HCT116 (cell line): ENCODE measurements around the gene ZCWPW1.
"Not testable (repeated sequence)": the region's sequence is repeated elsewhere in the genome, so short reads cannot be mapped to it uniquely, and the experiment has no call there.

Source experiments
- POLR2A ChIP-seq: IDR thresholded peaks from 2 replicates; pipeline ENCODE4 v1.7.0; 2011; ENCODE audit warnings: borderline replicate concordance; ENCODE audit not compliant: insufficient read depth, insufficient read length; ENCODE audit errors: extremely low read depth
- ZNF274 ChIP-seq: fragments of 200-500 bp; sonication (Bioruptor generic); IDR thresholded peaks from 2 replicates; pipeline ENCODE4 v1.6.1; 2014; ENCODE audit warnings: mild to moderate bottlenecking, low read depth, low read length, inconsistent platforms
- TF ChIP-seq, protein P1 (sequence below), 3 experiments: fragments of 200-600 bp in 1 of 3; sonication (generic) in 1 of 3; IDR thresholded peaks in 2 of 3; conservative IDR thresholded peaks in 1 of 3; 2 replicates each; pipeline ENCODE4 v1.5.1; 2012 to 2017; ENCODE audit warnings: low read depth in 2 of 3, low read length in 2 of 3, antibody characterized with exemption in 1 of 3, borderline replicate concordance in 1 of 3, control low read depth in 1 of 3, mild to moderate bottlenecking in 1 of 3, mixed read lengths in 1 of 3, mixed run types in 1 of 3, moderate library complexity in 1 of 3; ENCODE audit not compliant: insufficient read depth in 1 of 3

DNA sequence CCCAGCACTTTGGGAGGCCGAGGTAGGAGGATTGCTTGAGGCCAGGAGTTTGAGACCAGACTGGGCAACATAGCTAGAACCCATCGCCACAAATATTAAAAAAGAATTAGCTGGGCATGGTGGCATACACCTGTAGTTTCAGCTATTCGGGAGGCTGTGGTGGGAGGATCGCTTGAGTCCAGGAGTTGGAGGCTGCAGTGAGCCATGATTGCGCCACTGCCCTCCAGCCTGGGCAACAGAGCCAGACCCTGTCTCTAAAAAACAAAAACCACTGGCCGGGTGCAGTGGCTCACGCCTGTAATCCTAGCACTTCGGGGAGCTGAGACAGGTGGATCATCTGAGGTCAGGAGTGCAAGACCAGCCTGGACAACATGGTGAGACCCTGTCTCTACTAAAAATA lies 25.4 kb upstream of the ZCWPW1 start:
- TF ChIP-seq POLR2A, ZNF274: not testable (repeated sequence)
- TF ChIP-seq, protein P1, sequence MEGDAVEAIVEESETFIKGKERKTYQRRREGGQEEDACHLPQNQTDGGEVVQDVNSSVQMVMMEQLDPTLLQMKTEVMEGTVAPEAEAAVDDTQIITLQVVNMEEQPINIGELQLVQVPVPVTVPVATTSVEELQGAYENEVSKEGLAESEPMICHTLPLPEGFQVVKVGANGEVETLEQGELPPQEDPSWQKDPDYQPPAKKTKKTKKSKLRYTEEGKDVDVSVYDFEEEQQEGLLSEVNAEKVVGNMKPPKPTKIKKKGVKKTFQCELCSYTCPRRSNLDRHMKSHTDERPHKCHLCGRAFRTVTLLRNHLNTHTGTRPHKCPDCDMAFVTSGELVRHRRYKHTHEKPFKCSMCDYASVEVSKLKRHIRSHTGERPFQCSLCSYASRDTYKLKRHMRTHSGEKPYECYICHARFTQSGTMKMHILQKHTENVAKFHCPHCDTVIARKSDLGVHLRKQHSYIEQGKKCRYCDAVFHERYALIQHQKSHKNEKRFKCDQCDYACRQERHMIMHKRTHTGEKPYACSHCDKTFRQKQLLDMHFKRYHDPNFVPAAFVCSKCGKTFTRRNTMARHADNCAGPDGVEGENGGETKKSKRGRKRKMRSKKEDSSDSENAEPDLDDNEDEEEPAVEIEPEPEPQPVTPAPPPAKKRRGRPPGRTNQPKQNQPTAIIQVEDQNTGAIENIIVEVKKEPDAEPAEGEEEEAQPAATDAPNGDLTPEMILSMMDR (IDR thresholded peaks at IDR 0.05 in 2 of 3, conservative IDR thresholded peaks at IDR 0.05 in 1 of 3; ENCODE audit: borderline replicate concordance in 1 of 3, insufficient read depth in 1 of 3, low read depth in 2 of 3, low read length in 2 of 3) = not testable (repeated sequence)
